Measurements from ENCODE around the gene CDH19.

The CDH19 gene, protein sequence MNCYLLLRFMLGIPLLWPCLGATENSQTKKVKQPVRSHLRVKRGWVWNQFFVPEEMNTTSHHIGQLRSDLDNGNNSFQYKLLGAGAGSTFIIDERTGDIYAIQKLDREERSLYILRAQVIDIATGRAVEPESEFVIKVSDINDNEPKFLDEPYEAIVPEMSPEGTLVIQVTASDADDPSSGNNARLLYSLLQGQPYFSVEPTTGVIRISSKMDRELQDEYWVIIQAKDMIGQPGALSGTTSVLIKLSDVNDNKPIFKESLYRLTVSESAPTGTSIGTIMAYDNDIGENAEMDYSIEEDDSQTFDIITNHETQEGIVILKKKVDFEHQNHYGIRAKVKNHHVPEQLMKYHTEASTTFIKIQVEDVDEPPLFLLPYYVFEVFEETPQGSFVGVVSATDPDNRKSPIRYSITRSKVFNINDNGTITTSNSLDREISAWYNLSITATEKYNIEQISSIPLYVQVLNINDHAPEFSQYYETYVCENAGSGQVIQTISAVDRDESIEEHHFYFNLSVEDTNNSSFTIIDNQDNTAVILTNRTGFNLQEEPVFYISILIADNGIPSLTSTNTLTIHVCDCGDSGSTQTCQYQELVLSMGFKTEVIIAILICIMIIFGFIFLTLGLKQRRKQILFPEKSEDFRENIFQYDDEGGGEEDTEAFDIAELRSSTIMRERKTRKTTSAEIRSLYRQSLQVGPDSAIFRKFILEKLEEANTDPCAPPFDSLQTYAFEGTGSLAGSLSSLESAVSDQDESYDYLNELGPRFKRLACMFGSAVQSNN

DNA sequence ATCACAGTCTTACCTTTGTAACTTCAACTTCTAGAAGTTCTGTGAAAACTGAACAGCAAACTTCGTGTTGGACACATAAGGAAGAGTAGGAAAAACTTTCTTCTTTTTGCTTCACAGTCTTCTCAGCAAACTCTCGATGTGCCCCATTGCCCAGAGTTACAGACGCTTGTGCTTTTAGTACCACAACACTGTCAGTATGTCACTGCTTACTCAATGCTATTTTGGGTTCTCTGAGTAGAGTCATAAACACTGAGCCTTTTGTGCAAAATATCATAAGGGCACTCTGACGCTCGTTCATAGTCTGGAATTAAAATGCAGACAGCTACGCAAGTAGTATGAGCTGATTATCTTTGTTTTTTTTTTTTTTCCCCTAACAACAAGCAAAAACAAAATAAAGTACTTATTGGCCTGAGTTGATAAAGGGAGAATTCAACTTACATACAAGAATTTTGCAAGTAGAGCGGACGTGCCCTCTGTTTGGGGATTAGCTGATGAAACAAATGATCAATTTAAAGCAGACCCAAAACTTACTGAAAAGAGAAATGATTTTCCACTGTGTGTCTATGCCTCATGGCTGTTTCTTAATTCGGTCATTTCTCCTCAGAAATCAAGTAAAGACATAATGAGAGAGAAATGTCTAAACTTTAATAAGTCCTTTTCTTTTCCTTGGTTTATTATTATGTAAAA is at the start of gene CDH19:
Gene CDH19, minus strand, starts transcription at position 150 of the 687 bp plus-strand sequence. CDS start 31,886 bp downstream, outside the sequence.
- TF ChIP-seq, protein P1, sequence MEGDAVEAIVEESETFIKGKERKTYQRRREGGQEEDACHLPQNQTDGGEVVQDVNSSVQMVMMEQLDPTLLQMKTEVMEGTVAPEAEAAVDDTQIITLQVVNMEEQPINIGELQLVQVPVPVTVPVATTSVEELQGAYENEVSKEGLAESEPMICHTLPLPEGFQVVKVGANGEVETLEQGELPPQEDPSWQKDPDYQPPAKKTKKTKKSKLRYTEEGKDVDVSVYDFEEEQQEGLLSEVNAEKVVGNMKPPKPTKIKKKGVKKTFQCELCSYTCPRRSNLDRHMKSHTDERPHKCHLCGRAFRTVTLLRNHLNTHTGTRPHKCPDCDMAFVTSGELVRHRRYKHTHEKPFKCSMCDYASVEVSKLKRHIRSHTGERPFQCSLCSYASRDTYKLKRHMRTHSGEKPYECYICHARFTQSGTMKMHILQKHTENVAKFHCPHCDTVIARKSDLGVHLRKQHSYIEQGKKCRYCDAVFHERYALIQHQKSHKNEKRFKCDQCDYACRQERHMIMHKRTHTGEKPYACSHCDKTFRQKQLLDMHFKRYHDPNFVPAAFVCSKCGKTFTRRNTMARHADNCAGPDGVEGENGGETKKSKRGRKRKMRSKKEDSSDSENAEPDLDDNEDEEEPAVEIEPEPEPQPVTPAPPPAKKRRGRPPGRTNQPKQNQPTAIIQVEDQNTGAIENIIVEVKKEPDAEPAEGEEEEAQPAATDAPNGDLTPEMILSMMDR (IDR thresholded peaks at IDR 0.05; ENCODE audit: insufficient read depth, low read length, missing control alignments) = no peak
- POLR2A ChIA-PET = no interaction called here
- no peak for DNase-seq (ENCODE audit: low read depth, low spot score)
- H3K4me3 ChIP-seq (ENCODE audit: low read depth, low read length) = no peak within 1 kb of the TSS
- CTCF ChIA-PET = no interaction called here

DNA sequence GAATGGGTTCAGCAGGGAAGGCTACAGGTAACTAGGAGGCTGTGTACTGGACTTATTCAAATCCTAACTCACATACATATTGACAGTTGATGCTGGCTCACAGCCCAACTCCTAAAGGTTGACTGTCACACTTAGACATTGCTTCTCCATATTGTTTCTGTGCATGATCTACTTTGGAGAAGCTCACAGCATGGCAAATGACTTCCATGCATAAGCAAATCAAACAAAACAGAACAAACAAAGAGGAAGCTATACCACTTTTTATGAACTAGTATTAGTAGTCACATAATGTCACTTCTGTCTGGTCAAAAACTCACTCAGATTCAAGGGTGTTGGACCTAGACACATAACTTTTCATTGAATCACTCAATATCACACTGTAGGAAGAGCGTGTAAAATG is 43.8 kb upstream of the CDH19 start:
- POLR2A ChIA-PET = no interaction called here
- no peak for DNase-seq (ENCODE audit: low read depth, low spot score)
- TF ChIP-seq, protein P1 (IDR thresholded peaks at IDR 0.05; ENCODE audit: insufficient read depth, low read length, missing control alignments) = no peak
- CTCF ChIA-PET = no interaction called here
- no peak overlapping the region for H3K4me3 ChIP-seq (ENCODE audit: low read depth, low read length)

DNA sequence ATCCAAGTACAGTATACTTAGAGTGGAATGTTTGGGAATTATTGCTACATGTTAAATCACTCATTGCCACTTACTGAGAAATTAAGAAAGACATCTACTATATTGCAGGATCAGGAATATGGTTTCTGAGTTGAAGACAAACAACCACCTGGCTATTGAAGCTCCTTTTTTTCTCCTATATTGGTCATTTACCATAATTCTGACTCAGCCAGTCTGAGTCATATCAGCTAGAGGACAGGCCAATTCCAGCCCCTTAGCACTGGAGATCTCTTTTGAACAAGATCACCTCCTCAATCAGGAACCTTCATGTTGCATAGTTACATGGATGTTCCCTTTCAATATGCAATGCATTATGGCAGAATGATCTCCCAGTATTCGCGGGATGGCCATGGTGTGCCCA is 42.7 kb upstream of the CDH19 start:
- TF ChIP-seq, protein P1 (IDR thresholded peaks at IDR 0.05; ENCODE audit: insufficient read depth, low read length, missing control alignments) = no peak
- CTCF ChIA-PET = no interaction called here
- no peak for DNase-seq (ENCODE audit: low read depth, low spot score)
- POLR2A ChIA-PET = no interaction called here
- no peak overlapping the region for H3K4me3 ChIP-seq (ENCODE audit: low read depth, low read length)

DNA sequence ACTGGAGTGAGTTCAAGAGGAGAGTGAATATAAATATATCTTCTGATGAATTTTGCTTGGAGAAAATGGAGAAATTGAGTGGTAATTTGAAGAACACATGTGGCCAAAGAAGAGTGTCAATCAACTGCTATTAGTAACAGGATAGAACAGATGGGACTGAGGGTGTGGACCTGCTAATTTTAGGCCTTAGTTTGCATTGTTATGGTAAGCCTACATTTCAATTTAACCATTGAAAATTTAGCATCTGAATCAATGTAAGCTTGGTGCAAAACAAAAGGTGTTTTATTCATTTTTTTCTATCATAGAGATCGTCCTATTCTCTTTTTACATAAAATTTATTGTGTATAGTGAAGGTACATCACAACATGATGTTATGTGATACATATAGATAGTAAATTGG is 42.1 kb upstream of the CDH19 start:
- ChIA-PET POLR2A (no interaction called here), CTCF (no interaction called here)
- TF ChIP-seq, protein P1 (IDR thresholded peaks at IDR 0.05; ENCODE audit: insufficient read depth, low read length, missing control alignments) = no peak
- DNase-seq (ENCODE audit: low read depth, low spot score) = no peak
- no peak overlapping the region for H3K4me3 ChIP-seq (ENCODE audit: low read depth, low read length)

DNA sequence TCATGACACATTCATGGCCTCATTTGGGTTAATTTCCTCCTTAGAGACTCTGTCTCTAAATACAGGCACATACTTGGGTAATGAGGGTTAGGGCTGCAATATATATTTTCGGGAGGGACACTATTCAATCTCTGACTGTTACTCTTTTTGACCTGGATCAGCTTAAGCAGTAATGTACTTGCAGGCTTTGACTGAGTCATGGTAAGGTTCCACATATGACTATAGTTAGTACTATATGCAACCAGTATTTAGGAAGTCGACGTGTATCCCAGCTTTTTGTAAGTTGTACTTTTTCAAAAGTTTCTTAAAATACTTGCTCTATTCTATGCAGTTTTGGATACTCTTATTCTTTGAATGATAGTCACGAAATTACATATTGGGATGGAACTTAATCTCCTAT is 37.2 kb upstream of the CDH19 start:
- ChIA-PET CTCF (no interaction called here), POLR2A (no interaction called here)
- DNase-seq (ENCODE audit: low read depth, low spot score) = no peak
- TF ChIP-seq, protein P1 (IDR thresholded peaks at IDR 0.05; ENCODE audit: insufficient read depth, low read length, missing control alignments) = no peak
- no peak overlapping the region for H3K4me3 ChIP-seq (ENCODE audit: low read depth, low read length)

DNA sequence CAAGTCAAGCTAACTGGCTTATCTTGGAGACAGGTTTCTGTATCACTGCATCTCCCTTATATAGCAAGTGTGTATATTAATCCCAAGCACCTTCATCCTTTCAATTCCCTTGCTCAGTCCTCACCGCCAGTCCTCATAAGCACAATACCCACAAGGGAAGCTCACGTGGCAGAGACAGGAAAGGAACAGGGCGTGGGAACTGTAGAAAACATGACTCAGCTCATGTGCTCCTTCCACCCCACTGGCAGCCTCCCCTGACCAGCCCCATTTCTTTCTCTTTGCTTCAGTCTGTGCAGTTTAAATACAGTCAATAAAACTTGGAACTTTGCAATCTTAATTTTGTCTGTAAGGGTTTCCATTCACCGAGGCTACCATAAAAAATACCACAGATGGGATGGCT is 36.5 kb upstream of the CDH19 start:
- TF ChIP-seq, protein P1 (IDR thresholded peaks at IDR 0.05; ENCODE audit: insufficient read depth, low read length, missing control alignments) = no peak
- no peak for DNase-seq (ENCODE audit: low read depth, low spot score)
- H3K4me3 ChIP-seq (ENCODE audit: low read depth, low read length) = no peak overlapping the region
- ChIA-PET POLR2A (no interaction called here), CTCF (no interaction called here)
